Measurements from ENCODE around the gene NPAS3.

Gene NPAS3

GRCh38 chr14:33480071-33480886, 541.6 kb downstream of the NPAS3 start:
- Histone ChIP-seq H3K36me3 (ENCODE audit: control insufficient read depth, low read depth, low read length) (no peaks in the 10 kb centered on the region), H3K4me1 (ENCODE audit: control insufficient read depth, low read depth, low read length) (peaks cover 45% of the 10 kb centered on the region), H3K27me3 (ENCODE audit: control insufficient read depth, insufficient read depth, low read length) (no peaks in the 10 kb centered on the region), H3K9me3 (ENCODE audit: control insufficient read depth, low read depth, low read length) (no peaks in the 10 kb centered on the region), H3K27ac (ENCODE audit: low read length) (no peak overlapping the region), H3K9ac (ENCODE audit: low read length) (no peak overlapping the region), H3K4me3 (ENCODE audit: low read length) (no peak overlapping the region)

- Histone ChIP-seq H3K27ac (ENCODE audit: low read length) (no peak overlapping the region), H3K9me3 (ENCODE audit: control insufficient read depth, low read depth, low read length) (no peaks in the 10 kb centered on the region), H3K4me3 (ENCODE audit: low read length) (no peak overlapping the region), H3K4me1 (ENCODE audit: control insufficient read depth, low read depth, low read length) (peaks cover 46% of the 10 kb centered on the region), H3K9ac (ENCODE audit: low read length) (no peak overlapping the region), H3K27me3 (ENCODE audit: control insufficient read depth, insufficient read depth, low read length) (no peaks in the 10 kb centered on the region), H3K36me3 (ENCODE audit: control insufficient read depth, low read depth, low read length) (no peaks in the 10 kb centered on the region)
Measured at GRCh38 chr14:33480887-33481184, 542.2 kb downstream of the NPAS3 start.

DNA sequence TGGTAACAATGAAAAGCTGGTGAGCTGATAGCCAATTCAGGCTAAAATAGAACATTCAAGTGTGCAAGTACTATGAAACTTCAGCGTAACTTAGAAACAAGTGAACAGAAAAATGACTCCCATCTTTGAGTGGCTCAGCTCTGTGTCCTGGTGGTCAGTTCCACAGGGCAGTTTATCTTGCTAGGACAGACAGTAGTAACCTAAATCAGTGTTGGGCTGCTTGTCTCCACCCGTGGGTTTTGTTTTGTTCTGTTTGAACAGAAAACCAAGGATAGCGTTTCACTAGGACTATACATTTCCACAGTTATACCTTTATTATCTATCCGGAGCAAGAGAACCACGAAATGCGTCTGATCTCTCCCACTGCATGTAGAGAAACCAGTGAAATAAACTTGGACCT, 544.4 kb downstream of the NPAS3 start:
- H3K4me3 ChIP-seq (ENCODE audit: low read length), result no peak overlapping the region
- no peak overlapping the region for H3K27ac ChIP-seq (ENCODE audit: low read length)
- no peaks in the 10 kb centered on the region for H3K36me3 ChIP-seq (ENCODE audit: control insufficient read depth, low read depth, low read length)
- peaks cover 34% of the 10 kb centered on the region for H3K4me1 ChIP-seq (ENCODE audit: control insufficient read depth, low read depth, low read length)
- no peak overlapping the region for H3K9ac ChIP-seq (ENCODE audit: low read length)
- no peaks in the 10 kb centered on the region for H3K9me3 ChIP-seq (ENCODE audit: control insufficient read depth, low read depth, low read length)
- H3K27me3 ChIP-seq (ENCODE audit: control insufficient read depth, insufficient read depth, low read length), result no peaks in the 10 kb centered on the region

DNA sequence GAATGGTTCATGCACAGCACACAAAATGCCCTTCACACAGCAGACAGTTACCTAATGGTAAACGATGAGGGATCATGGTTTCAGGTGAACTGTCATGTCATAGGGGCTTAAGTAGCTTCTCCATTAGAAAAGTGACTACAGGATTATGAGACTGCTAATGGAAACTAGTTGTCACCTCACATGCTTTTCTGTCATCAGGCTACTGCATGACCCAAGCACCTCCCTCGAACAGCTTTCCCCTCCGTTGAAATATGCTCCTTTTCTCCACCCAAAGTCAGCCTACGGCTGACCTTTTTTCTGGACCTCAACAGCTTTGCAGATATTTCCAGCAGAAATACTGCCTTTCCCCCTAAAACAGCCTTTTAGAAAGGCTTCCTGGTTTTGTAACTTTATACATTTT, 544.9 kb downstream of the NPAS3 start:
- Histone ChIP-seq H3K27me3 (ENCODE audit: control insufficient read depth, insufficient read depth, low read length) (no peaks in the 10 kb centered on the region), H3K4me3 (ENCODE audit: low read length) (no peak overlapping the region), H3K9ac (ENCODE audit: low read length) (no peak overlapping the region), H3K9me3 (ENCODE audit: control insufficient read depth, low read depth, low read length) (no peaks in the 10 kb centered on the region), H3K27ac (ENCODE audit: low read length) (no peak overlapping the region), H3K4me1 (ENCODE audit: control insufficient read depth, low read depth, low read length) (peaks cover 30% of the 10 kb centered on the region), H3K36me3 (ENCODE audit: control insufficient read depth, low read depth, low read length) (no peaks in the 10 kb centered on the region)

DNA sequence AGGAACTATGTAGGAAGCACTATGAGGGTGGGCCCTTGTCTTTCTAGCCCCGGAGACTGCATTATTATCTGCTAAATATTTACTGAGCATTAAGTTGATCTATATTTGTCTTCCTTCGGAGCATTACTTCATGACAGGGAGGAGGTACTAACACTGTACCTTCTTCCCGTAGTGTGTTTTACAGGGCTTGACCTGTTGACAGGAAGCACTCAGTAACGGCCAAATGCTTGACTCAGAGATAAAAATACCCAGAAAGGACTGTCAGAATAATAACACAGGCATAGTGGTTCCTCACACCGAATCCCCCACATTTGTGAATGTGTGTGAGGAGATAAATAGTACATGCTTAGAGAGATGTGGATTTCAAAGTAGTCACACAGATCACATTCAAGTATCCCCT, 545.6 kb downstream of the NPAS3 start:
- Histone ChIP-seq H3K9me3 (ENCODE audit: control insufficient read depth, low read depth, low read length) (no peaks in the 10 kb centered on the region), H3K4me3 (ENCODE audit: low read length) (no peak overlapping the region), H3K27ac (ENCODE audit: low read length) (no peak overlapping the region), H3K9ac (ENCODE audit: low read length) (no peak overlapping the region), H3K4me1 (ENCODE audit: control insufficient read depth, low read depth, low read length) (peaks cover 29% of the 10 kb centered on the region), H3K27me3 (ENCODE audit: control insufficient read depth, insufficient read depth, low read length) (no peaks in the 10 kb centered on the region), H3K36me3 (ENCODE audit: control insufficient read depth, low read depth, low read length) (no peaks in the 10 kb centered on the region)

DNA sequence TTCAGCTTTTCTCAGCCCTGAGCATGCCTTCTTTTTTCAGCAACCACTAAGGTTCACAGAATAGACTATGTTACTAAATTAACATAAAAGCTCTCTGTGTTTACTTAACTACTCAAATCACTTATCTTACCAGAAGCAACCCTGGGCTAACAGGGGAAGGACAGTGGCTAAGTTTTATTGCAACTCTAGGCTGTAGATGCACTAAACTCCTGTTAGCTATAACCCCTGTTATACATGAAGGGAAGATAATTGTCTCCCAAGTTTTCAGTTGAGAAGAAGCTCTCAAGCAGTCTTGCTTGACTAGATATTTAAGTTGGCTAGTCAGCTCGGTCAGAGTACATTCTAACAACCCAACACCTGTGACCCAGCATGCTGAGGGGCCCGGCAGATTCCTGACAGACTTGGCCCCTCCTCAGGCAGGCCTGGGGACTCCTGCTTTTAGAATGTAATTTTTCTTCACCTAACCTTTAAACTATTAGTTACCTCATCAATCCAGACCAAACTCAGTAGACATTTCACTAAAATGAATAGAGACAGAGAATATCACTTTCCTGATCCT, 547.7 kb downstream of the NPAS3 start:
- no peaks in the 10 kb centered on the region for H3K9me3 ChIP-seq (ENCODE audit: control insufficient read depth, low read depth, low read length)
- H3K4me1 ChIP-seq (ENCODE audit: control insufficient read depth, low read depth, low read length), result peaks cover 15% of the 10 kb centered on the region
- H3K9ac ChIP-seq (ENCODE audit: low read length), result no peak overlapping the region
- H3K27me3 ChIP-seq (ENCODE audit: control insufficient read depth, insufficient read depth, low read length), result no peaks in the 10 kb centered on the region
- H3K27ac ChIP-seq (ENCODE audit: low read length), result no peak overlapping the region
- no peaks in the 10 kb centered on the region for H3K36me3 ChIP-seq (ENCODE audit: control insufficient read depth, low read depth, low read length)
- H3K4me3 ChIP-seq (ENCODE audit: low read length), result no peak overlapping the region

DNA sequence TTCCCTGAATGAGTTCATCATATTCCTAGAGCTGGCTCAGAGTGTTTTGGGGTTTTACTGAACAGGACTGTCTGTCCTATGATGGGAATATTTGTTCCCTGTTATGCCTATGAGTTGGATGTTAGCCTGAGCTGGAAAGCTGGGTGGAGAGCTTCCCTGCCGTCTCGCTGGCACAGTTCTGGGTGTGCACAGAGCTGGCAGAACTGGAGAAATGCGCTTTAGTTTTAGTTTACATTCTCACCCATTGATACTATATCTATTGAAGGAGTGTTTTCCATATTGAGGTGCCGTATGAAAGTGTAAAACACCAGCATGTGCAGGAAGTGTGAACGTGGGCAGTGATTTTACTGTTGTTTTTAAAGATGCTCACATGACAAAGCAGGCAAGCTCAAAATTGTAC, 549.9 kb downstream of the NPAS3 start:
- H3K27ac ChIP-seq (ENCODE audit: low read length), result no peak overlapping the region
- H3K27me3 ChIP-seq (ENCODE audit: control insufficient read depth, insufficient read depth, low read length), result no peaks in the 10 kb centered on the region
- H3K36me3 ChIP-seq (ENCODE audit: control insufficient read depth, low read depth, low read length), result no peaks in the 10 kb centered on the region
- H3K9me3 ChIP-seq (ENCODE audit: control insufficient read depth, low read depth, low read length), result no peaks in the 10 kb centered on the region
- no peak overlapping the region for H3K9ac ChIP-seq (ENCODE audit: low read length)
- no peak overlapping the region for H3K4me3 ChIP-seq (ENCODE audit: low read length)
- H3K4me1 ChIP-seq (ENCODE audit: control insufficient read depth, low read depth, low read length), result peaks cover 26% of the 10 kb centered on the region

GRCh38 chr14:33490555-33490954, 551.9 kb downstream of the NPAS3 start:
- H3K36me3 ChIP-seq (ENCODE audit: control insufficient read depth, low read depth, low read length), result no peaks in the 10 kb centered on the region
- H3K27me3 ChIP-seq (ENCODE audit: control insufficient read depth, insufficient read depth, low read length), result no peaks in the 10 kb centered on the region
- no peak overlapping the region for H3K27ac ChIP-seq (ENCODE audit: low read length)
- no peak overlapping the region for H3K4me3 ChIP-seq (ENCODE audit: low read length)
- H3K9ac ChIP-seq (ENCODE audit: low read length), result no peak overlapping the region
- H3K9me3 ChIP-seq (ENCODE audit: control insufficient read depth, low read depth, low read length), result no peaks in the 10 kb centered on the region
- H3K4me1 ChIP-seq (ENCODE audit: control insufficient read depth, low read depth, low read length), result peaks cover 25% of the 10 kb centered on the region

GRCh38 chr14:33491112-33491511, 552.4 kb downstream of the NPAS3 start:
- no peak overlapping the region for H3K9ac ChIP-seq (ENCODE audit: low read length)
- no peaks in the 10 kb centered on the region for H3K27me3 ChIP-seq (ENCODE audit: control insufficient read depth, insufficient read depth, low read length)
- H3K9me3 ChIP-seq (ENCODE audit: control insufficient read depth, low read depth, low read length), result no peaks in the 10 kb centered on the region
- H3K27ac ChIP-seq (ENCODE audit: low read length), result no peak overlapping the region
- H3K36me3 ChIP-seq (ENCODE audit: control insufficient read depth, low read depth, low read length), result no peaks in the 10 kb centered on the region
- H3K4me3 ChIP-seq (ENCODE audit: low read length), result no peak overlapping the region
- peaks cover 19% of the 10 kb centered on the region for H3K4me1 ChIP-seq (ENCODE audit: control insufficient read depth, low read depth, low read length)

DNA sequence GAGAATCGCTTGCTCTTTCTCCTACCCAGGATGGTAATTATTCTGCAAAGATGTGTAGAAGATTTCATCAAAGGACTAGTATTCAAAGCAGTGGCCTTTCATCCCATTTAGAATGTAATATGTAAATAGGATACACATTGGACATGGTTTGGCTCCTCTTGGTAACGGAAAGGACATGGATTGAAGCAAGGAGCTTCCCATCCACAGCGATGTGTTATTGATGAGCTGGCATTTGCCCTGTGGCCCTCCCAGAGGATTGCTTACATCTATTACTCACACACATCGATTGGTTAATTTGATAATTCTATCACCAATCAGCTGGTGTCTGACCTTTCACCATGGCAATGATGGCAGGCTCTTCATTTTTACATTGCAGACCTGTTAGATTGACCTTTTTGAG, 553.8 kb downstream of the NPAS3 start:
- Histone ChIP-seq H3K27ac (ENCODE audit: low read length) (no peak overlapping the region), H3K9me3 (ENCODE audit: control insufficient read depth, low read depth, low read length) (no peaks in the 10 kb centered on the region), H3K4me1 (ENCODE audit: control insufficient read depth, low read depth, low read length) (peaks cover 12% of the 10 kb centered on the region), H3K9ac (ENCODE audit: low read length) (no peak overlapping the region), H3K36me3 (ENCODE audit: control insufficient read depth, low read depth, low read length) (no peaks in the 10 kb centered on the region), H3K27me3 (ENCODE audit: control insufficient read depth, insufficient read depth, low read length) (no peaks in the 10 kb centered on the region), H3K4me3 (ENCODE audit: low read length) (no peak overlapping the region)

GRCh38 chr14:33493266-33493665, 554.6 kb downstream of the NPAS3 start:
- Histone ChIP-seq H3K27ac (ENCODE audit: low read length) (no peak overlapping the region), H3K4me3 (ENCODE audit: low read length) (no peak overlapping the region), H3K4me1 (ENCODE audit: control insufficient read depth, low read depth, low read length) (peaks cover 12% of the 10 kb centered on the region), H3K9ac (ENCODE audit: low read length) (no peak overlapping the region), H3K9me3 (ENCODE audit: control insufficient read depth, low read depth, low read length) (no peaks in the 10 kb centered on the region), H3K27me3 (ENCODE audit: control insufficient read depth, insufficient read depth, low read length) (no peaks in the 10 kb centered on the region), H3K36me3 (ENCODE audit: control insufficient read depth, low read depth, low read length) (no peaks in the 10 kb centered on the region)

GRCh38 chr14:33493990-33494389, 555.3 kb downstream of the NPAS3 start:
- no peaks in the 10 kb centered on the region for H3K36me3 ChIP-seq (ENCODE audit: control insufficient read depth, low read depth, low read length)
- H3K27me3 ChIP-seq (ENCODE audit: control insufficient read depth, insufficient read depth, low read length), result no peaks in the 10 kb centered on the region
- no peak overlapping the region for H3K27ac ChIP-seq (ENCODE audit: low read length)
- H3K9ac ChIP-seq (ENCODE audit: low read length), result no peak overlapping the region
- H3K4me1 ChIP-seq (ENCODE audit: control insufficient read depth, low read depth, low read length), result peaks cover 12% of the 10 kb centered on the region
- H3K4me3 ChIP-seq (ENCODE audit: low read length), result no peak overlapping the region
- no peaks in the 10 kb centered on the region for H3K9me3 ChIP-seq (ENCODE audit: control insufficient read depth, low read depth, low read length)

Measured in iPS-18a (cell line).